Right cardiac atrium (tissue), 5 donors: ENCODE measurements around the gene PLIN3. TPM values are rescaled to one million over a fixed set of nuclear protein-coding genes. Genes with fewer than 3 reads are reported as not detected.

Experiments
- ATAC-seq, 2 donors: fragments of 200-7000 bp; cut with Tn5 transposase; one replicate each; pipeline versions ENCODE4 v1.8.0 to v1.9.1; 2020; ENCODE audit warnings: moderate library complexity in 2 of 2, mild to moderate bottlenecking in 1 of 2
- DNase-seq, 3 donors: peaks; one replicate each; pipeline ENCODE4 v3.0.0-alpha.2; 2020
- H3K27ac ChIP-seq: one replicate; pipeline ENCODE4 v1.5.1; 2013; ENCODE audit warnings: mild to moderate bottlenecking, low read length, control low read depth, moderate library complexity
- H3K27me3 ChIP-seq: one replicate; pipeline ENCODE4 v1.6.1; 2013; ENCODE audit not compliant: control insufficient read depth, insufficient read depth
- H3K4me1 ChIP-seq: one replicate; pipeline ENCODE4 v1.6.1; 2013; ENCODE audit warnings: low read length; ENCODE audit not compliant: control insufficient read depth, insufficient read depth
- H3K4me3 ChIP-seq: one replicate; pipeline ENCODE4 v1.5.1; 2013; ENCODE audit warnings: low read length, control low read depth
- H3K9me3 ChIP-seq: one replicate; pipeline ENCODE4 v1.6.1; 2013; ENCODE audit warnings: low read length; ENCODE audit not compliant: control insufficient read depth
- WGBS: extraction: QIAGEN DNeasy Blood & Tissue Kit; methylation state at CpG from one replicate; pipeline ENCODE4 v1.1.7; 2013; 5-methylcytosine and 5-hydroxymethylcytosine counted together
- intact Hi-C, 4 donors: fragments of 100-400 bp; cut with DNase I; formaldehyde crosslinking; loops; one replicate each; pipeline versions ENCODE4 v1.11.0 to v1.14.0; 2022 to 2023
- long read RNA-seq, 4 donors: library from polyadenylated mRNA; unstranded; transcript quantifications; one replicate each; pipeline ENCODE4 v2.0.0, GENCODE V29; 2020 to 2021
- polyA plus RNA-seq: library from polyadenylated mRNA; stranded (reverse); fragments of 200-250 nt; gene quantifications from one replicate; pipeline ENCODE4 v1.2.3, GENCODE V29; 2013
- total RNA-seq, 4 donors: library from RNA; stranded (reverse); fragmentation: NEBNext Ultra II Directional; extraction: Animal tissue kit (Norgen Biotek cat#: 25700); gene quantifications; one replicate each; pipeline ENCODE4 v1.2.1, GENCODE V29; 2021
- donor health status: healthy with polysubstance abuse.
- donor health status: DM: no; HTN: yes; CAD: no.
- donor health status: DM: no; HTN: no; CAD: no.
- donor health status: DM: no; HTN: yes; CAD: no; lungs with severe emphysema.
- donor health status: DM: yes; HTN: yes; CAD: no.

Gene PLIN3
- total RNA-seq (10 to 100 TPM; 26.5 to 32.2 (median 28.5) TPM), polyA plus RNA-seq (16.9 TPM)
- long read RNA-seq, donor 1, transcript PLIN3-201 (8 exons, 2,333 nt): major isoform, 143 of 172 reads
- long read RNA-seq, donor 1, transcript PLIN3-202 (8 exons, 1,535 nt): minor isoform, 9 of 172 reads
- long read RNA-seq, donor 1, partial matches to known transcripts: 12 of 172 reads
- long read RNA-seq, donor 1, other reads (novel, unspliced or antisense): 7 of 172 reads
- long read RNA-seq, donor 2, transcript PLIN3-201 (8 exons, 2,333 nt): major isoform, 56 of 66 reads
- long read RNA-seq, donor 2, partial matches to known transcripts: 3 of 66 reads
- long read RNA-seq, donor 2, other reads (novel, unspliced or antisense): 3 of 66 reads
- long read RNA-seq, donor 3, transcript PLIN3-201 (8 exons, 2,333 nt): major isoform, 409 of 467 reads
- long read RNA-seq, donor 3, transcript PLIN3-202 (8 exons, 1,535 nt): minor isoform, 15 of 467 reads
- long read RNA-seq, donor 3, partial matches to known transcripts: 25 of 467 reads
- long read RNA-seq, donor 3, other reads (novel, unspliced or antisense): 17 of 467 reads
- long read RNA-seq, donor 4, transcript PLIN3-201 (8 exons, 2,333 nt): major isoform, 48 of 53 reads
- long read RNA-seq, donor 4, partial matches to known transcripts: 4 of 53 reads
- long read RNA-seq, donor 4, other reads (novel, unspliced or antisense): 1 of 53 reads

- WGBS: 5% methylated on average over 46 of the region's 46 CpGs
- no peaks in the 10 kb centered on the region for H3K27me3 ChIP-seq
- intact Hi-C loops: loop anchor here in 1 of 4 donors (5.0 kb wide), 1 partner anchor 170 kb away; no protein-coding TSS in a partner anchor
- H3K9me3 ChIP-seq: no peaks in the 10 kb centered on the region
- peak; percentile 98 to 99 (median 99) for DNase-seq
- peaks cover 4% of the 10 kb centered on the region for H3K4me1 ChIP-seq
- H3K27ac ChIP-seq: peak within 1 kb of the TSS; percentile 27
- peak; percentile 98 for ATAC-seq
- H3K4me3 ChIP-seq: peak within 1 kb of the TSS; percentile 79
These were observed at the start of gene PLIN3 for GRCh38 chr19:4867534-4868285. Gene PLIN3 (minus strand): TSS chr19:4867667. CDS start chr19:4861394, 6,273 bp downstream.

- H3K27me3 ChIP-seq: no peaks in the 10 kb centered on the region
- H3K4me1 ChIP-seq: no peaks in the 10 kb centered on the region
- no peak overlapping the region for H3K4me3 ChIP-seq
- DNase-seq (no peak), ATAC-seq (no peak)
- H3K9me3 ChIP-seq: no peaks in the 10 kb centered on the region
- 71% methylated on average over 41 of the region's 41 CpGs for WGBS
- intact Hi-C loops: loop anchor here in 1 of 4 donors (10.0 kb wide), 1 partner anchor 102 kb away; no protein-coding TSS in a partner anchor
- H3K27ac ChIP-seq: no peak overlapping the region
These were observed 49.0 kb upstream of the PLIN3 start for GRCh38 chr19:4916292-4917082.

- intact Hi-C loops: loop anchor here in 3 of 4 donors (5.0 to 10.0 kb wide), 4 partner anchors 38 to 108 kb away; no protein-coding TSS in a partner anchor
- DNase-seq (no peak), ATAC-seq (peak in 1 of 2 donors; percentile 44)
- Histone ChIP-seq H3K9me3 (no peaks in the 10 kb centered on the region), H3K4me1 (no peaks in the 10 kb centered on the region), H3K27me3 (no peaks in the 10 kb centered on the region), H3K4me3 (no peak overlapping the region), H3K27ac (no peak overlapping the region)
- 80% methylated on average over 23 of the region's 23 CpGs for WGBS
These were observed 47.5 kb upstream of the PLIN3 start for GRCh38 chr19:4914736-4915501.

- H3K27me3 ChIP-seq: no peaks in the 10 kb centered on the region
- ATAC-seq: no peak
- no peaks in the 10 kb centered on the region for H3K9me3 ChIP-seq
- H3K4me3 ChIP-seq: no peak overlapping the region
- DNase-seq: no peak
- no peak overlapping the region for H3K27ac ChIP-seq
- H3K4me1 ChIP-seq: no peaks in the 10 kb centered on the region
- intact Hi-C loops: loop anchor here in 3 of 4 donors (2.0 to 10.0 kb wide), 5 partner anchors 37 to 107 kb away; no protein-coding TSS in a partner anchor
- WGBS: 82% methylated on average over 24 of the region's 24 CpGs
These were observed 46.7 kb upstream of the PLIN3 start for GRCh38 chr19:4913996-4914735.

GRCh38 chr19:4911786-4912672 lies 44.6 kb upstream of the PLIN3 start:
- intact Hi-C loops: loop anchor here in 3 of 4 donors (2.0 to 10.0 kb wide), 5 partner anchors 35 to 105 kb away; no protein-coding TSS in a partner anchor
- DNase-seq (peak; percentile 69 to 74 (median 71)), ATAC-seq (peak; percentile 43 to 73)
- H3K27ac ChIP-seq: no peak overlapping the region
- H3K4me1 ChIP-seq: no peaks in the 10 kb centered on the region
- no peaks in the 10 kb centered on the region for H3K27me3 ChIP-seq
- H3K9me3 ChIP-seq: no peaks in the 10 kb centered on the region
- no peak overlapping the region for H3K4me3 ChIP-seq
- 30% methylated on average over 29 of the region's 29 CpGs for WGBS

- H3K27ac ChIP-seq: no peak overlapping the region
These were observed 43.8 kb upstream of the PLIN3 start for GRCh38 chr19:4911314-4911713.

GRCh38 chr19:4910594-4911281 lies 43.3 kb upstream of the PLIN3 start:
- WGBS: 27% methylated on average over 23 of the region's 23 CpGs
- no peak overlapping the region for H3K27ac ChIP-seq
- H3K9me3 ChIP-seq: no peaks in the 10 kb centered on the region
- no peaks in the 10 kb centered on the region for H3K27me3 ChIP-seq
- H3K4me1 ChIP-seq: no peaks in the 10 kb centered on the region
- ATAC-seq: peak in 1 of 2 donors; percentile 15
- peak in 1 of 3 donors; percentile 62 for DNase-seq
- H3K4me3 ChIP-seq: peak overlapping the region; percentile 98
- intact Hi-C loops: loop anchor here in 3 of 4 donors (5.0 to 10.0 kb wide), 4 partner anchors 33 to 103 kb away; no protein-coding TSS in a partner anchor

More at GRCh38 chr19:4911314-4911713, 43.8 kb upstream of the PLIN3 start:
- Histone ChIP-seq H3K27me3 (no peaks in the 10 kb centered on the region), H3K4me1 (no peaks in the 10 kb centered on the region), H3K9me3 (no peaks in the 10 kb centered on the region), H3K4me3 (peak overlapping the region; percentile 2)
- intact Hi-C loops: loop anchor here in 3 of 4 donors (5.0 to 10.0 kb wide), 4 partner anchors 34 to 104 kb away; no protein-coding TSS in a partner anchor
- no peak for ATAC-seq
- 43% methylated on average over 15 of the region's 15 CpGs for WGBS
- DNase-seq: no peak
